Neural crest cell (in vitro differentiated cells): ENCODE data around the gene GPATCH8. TPM values are rescaled to one million over a fixed set of nuclear protein-coding genes. Genes with fewer than 3 reads are reported as not detected.

Experiments
- DNase-seq: peaks from one replicate; pipeline ENCODE4 v3.0.0; 2021; ENCODE audit warnings: low read depth, mixed read lengths, low spot score
- H3K27ac Mint-ChIP-seq: one replicate; pipeline ENCODE4 v1.8.0; 2021; ENCODE audit warnings: mild to moderate bottlenecking, mixed read lengths; ENCODE audit not compliant: unreplicated experiment
- H3K27me3 Mint-ChIP-seq: 2 replicates; pipeline ENCODE4 v1.8.0; 2021; ENCODE audit warnings: low read depth, mild to moderate bottlenecking, mixed read lengths
- H3K36me3 Mint-ChIP-seq: 2 replicates; pipeline ENCODE4 v1.8.0; 2021; ENCODE audit warnings: low read depth, mild to moderate bottlenecking, mixed read lengths
- H3K4me1 Mint-ChIP-seq: 2 replicates; pipeline ENCODE4 v1.8.0; 2021; ENCODE audit warnings: mixed read lengths
- H3K4me3 Mint-ChIP-seq: one replicate; pipeline ENCODE4 v1.8.0; 2021; ENCODE audit warnings: mild to moderate bottlenecking, mixed read lengths
- H3K9me3 Mint-ChIP-seq: 2 replicates; pipeline ENCODE4 v1.8.0; 2021; ENCODE audit warnings: mixed read lengths
- CTCF ChIP-seq: fragments of 200-600 bp; sonication (generic); conservative IDR thresholded peaks from 2 replicates; pipeline ENCODE4 v1.5.0; 2021; ENCODE audit warnings: antibody characterized with exemption, mild to moderate bottlenecking
- total RNA-seq: library from RNA; stranded (reverse); gene quantifications from 2 replicates; pipeline ENCODE4 v1.2.1, GENCODE V29; 2021

Gene GPATCH8
- total RNA-seq, 1 donor from 2014 or later, result 47.0 TPM

- H3K36me3 Mint-ChIP-seq, result no peaks in the 10 kb centered on the region
- no peak for DNase-seq
- peaks cover 3% of the 10 kb centered on the region for H3K9me3 Mint-ChIP-seq
- H3K4me3 Mint-ChIP-seq, result peak overlapping the region; percentile 64
- peak overlapping the region; percentile 96 for H3K27ac Mint-ChIP-seq
- H3K27me3 Mint-ChIP-seq, result no peaks in the 10 kb centered on the region
- peaks cover 86% of the 10 kb centered on the region for H3K4me1 Mint-ChIP-seq
- TF ChIP-seq CTCF, result no peak
These were observed 43.7 kb upstream of the GPATCH8 start for GRCh38 chr17:44546671-44547606.

DNA sequence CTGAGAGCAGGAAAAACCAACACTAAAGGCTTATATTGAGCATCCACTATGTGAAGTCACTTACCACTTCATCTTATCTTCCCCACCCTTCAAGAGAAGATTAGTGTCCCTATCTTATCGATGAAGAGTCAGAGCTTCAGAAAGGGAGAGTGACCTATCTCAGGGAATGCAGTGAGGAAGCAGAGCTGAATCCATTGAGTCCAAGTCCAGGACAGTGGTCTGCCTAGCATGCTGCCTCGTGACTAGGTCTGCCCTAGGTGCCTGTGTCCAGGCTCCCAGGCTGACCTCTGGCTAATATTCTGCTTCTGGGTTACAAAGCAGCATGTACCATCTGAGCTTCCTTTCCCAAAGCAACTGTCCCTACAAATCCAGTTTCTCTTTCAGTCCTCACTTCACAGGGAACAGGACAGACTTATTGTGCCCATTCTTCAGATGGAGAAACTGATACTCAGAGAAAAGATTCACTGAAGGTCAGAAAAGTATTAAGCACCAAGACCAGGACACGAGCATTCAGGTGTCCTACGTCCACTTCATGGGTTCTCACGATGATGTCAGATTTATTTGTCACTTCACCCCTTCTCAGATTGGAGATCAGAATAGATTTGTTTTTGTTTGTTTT, 40.8 kb upstream of the GPATCH8 start:
- Mint-ChIP-seq H3K27me3 (no peaks in the 10 kb centered on the region), H3K4me3 (peak overlapping the region; percentile 65)

DNA sequence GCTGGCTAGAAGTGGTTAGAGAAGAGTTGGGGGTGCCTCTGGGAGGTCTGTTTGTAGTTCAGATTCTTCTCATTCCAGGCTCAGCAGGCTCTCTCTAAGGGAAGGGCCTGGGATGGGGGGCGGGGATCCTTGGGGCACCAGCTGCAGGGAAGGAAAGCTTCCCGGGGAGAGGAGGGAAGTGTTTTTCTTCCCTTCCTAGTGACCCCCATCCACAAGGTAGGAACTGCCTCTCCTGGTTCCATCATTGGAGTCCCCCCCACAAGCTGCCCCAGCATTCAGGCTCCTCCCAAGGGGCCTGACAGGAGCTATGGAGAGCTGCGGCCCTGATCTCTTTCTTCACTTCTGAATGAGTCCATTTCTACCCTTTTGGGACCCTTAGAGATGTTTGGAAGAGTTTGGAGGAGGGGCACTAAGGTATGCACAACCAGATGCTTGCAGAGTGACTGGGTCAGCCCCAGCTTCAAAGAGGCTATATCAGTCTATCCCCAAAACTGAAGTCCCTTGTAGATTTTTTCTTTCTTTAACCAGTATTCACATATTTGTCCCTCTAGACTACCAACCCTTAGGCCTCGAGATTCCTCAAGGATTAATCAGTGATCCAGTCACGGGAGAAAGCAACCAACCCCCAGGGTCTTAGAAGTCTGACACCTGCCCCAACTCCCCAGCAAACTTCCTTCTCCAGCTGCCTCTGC, 40.2 kb upstream of the GPATCH8 start:
- H3K9me3 Mint-ChIP-seq, result peaks cover 3% of the 10 kb centered on the region
- H3K27me3 Mint-ChIP-seq, result no peaks in the 10 kb centered on the region
- DNase-seq, result no peak
- H3K27ac Mint-ChIP-seq, result peak overlapping the region; percentile 95
- H3K36me3 Mint-ChIP-seq, result no peaks in the 10 kb centered on the region
- peak overlapping the region; percentile 80 for H3K4me3 Mint-ChIP-seq
- H3K4me1 Mint-ChIP-seq, result peaks cover 92% of the 10 kb centered on the region
- TF ChIP-seq CTCF, result no peak

More for the DNA sequence above, 40.8 kb upstream of the GPATCH8 start:
- no peaks in the 10 kb centered on the region for H3K36me3 Mint-ChIP-seq
- no peak for TF ChIP-seq CTCF
- H3K4me1 Mint-ChIP-seq, result peaks cover 94% of the 10 kb centered on the region
- peaks cover 3% of the 10 kb centered on the region for H3K9me3 Mint-ChIP-seq
- no peak for DNase-seq
- peak overlapping the region; percentile 95 for H3K27ac Mint-ChIP-seq

DNA sequence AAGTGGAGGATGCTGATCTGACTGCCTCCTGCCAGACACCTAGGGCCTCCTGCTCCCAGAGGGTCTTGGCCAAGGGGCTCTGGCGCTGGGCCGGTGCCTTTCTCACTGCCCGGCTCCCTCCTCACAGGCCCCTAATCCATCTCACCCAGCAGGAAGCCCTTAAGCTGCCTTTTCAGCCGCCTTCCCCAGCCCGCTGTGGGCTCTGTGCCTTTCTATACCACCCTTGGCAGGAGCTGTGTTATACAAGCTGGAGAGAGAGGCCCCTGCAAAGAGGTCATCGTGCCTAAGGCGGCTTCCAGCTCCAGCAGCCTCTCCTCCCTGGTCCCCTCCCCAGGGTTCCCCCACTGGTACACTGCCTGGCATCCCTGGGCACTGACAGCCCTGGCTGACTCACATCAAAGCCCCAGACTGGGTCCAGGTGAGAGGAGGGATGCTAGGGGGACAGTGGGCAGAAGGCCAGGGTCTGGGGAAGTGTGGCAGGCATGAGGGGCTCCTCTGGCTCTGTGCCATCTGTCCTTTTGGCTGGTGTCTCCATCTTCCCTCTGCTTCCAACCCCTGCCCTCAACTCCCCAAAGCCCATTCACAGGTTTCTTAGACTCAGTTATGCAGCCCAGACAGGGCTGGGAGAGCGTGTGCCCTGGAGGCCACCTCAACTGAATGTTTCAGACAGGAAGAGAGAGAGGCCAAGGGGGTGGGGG, 38.8 kb upstream of the GPATCH8 start:
- Mint-ChIP-seq H3K27me3 (no peaks in the 10 kb centered on the region), H3K9me3 (peaks cover 8% of the 10 kb centered on the region), H3K36me3 (no peaks in the 10 kb centered on the region), H3K4me1 (peaks cover 87% of the 10 kb centered on the region), H3K4me3 (peak overlapping the region; percentile 13), H3K27ac (peak overlapping the region; percentile 47)
- DNase-seq, result no peak
- no peak for TF ChIP-seq CTCF
